ENCODE data around the gene AKAP1. TPM values are rescaled to one million over a fixed set of nuclear protein-coding genes. Genes with fewer than 3 reads are reported as not detected.

AKAP1 gene
- total RNA-seq, 2 experiments from 2014 or later = 39.5 to 43.2 TPM

DNA sequence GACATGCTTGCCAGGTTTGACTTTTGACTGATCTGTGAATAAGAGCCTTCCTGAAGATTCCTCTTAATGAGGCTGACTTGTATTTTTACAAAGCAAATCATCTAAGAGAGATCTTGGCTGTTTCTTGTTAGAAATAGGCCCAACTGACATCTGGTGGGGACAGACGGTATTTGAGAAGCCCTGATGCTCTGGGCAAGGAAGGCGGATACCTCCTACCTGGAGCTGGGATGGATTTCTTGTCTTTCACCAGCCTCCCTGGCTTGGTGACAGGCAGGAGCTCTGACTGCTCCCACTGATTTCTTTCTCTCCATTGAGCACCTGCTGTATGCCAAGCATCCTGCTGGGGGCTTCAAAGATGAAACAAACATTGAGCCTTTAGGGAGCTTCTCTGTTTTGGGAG lies 40.4 kb downstream of the AKAP1 start:
- H3K27me3 Mint-ChIP-seq = no peaks in the 10 kb centered on the region
- H3K36me3 Mint-ChIP-seq = peaks cover 11% of the 10 kb centered on the region
- no peaks in the 10 kb centered on the region for H3K9me3 Mint-ChIP-seq
- H3K4me1 Mint-ChIP-seq = peaks cover 3% of the 10 kb centered on the region
- no peak for DNase-seq
- no peak overlapping the region for H3K4me3 Mint-ChIP-seq
- H3K27ac Mint-ChIP-seq = no peak overlapping the region

DNA sequence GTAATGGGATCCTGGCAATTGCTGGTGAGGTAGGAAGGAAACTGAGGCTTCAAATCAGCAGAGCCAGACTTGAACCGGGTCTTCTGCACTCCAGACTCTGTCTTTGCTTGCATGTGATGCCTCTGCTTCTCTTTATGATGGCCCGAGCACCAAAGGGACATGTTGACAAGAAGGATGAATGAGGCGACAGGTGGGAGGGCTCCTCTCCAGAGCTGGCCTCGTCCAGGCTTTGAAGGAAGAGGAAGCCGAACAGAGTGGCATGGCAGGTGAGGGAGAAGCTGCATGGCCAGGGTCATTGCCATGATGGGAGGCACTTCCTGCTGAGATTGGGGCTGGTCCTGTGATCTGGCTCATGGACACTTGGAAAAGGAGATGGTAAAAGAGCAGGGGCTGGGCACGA lies 40.8 kb downstream of the AKAP1 start:
- Mint-ChIP-seq H3K27ac (no peak overlapping the region), H3K27me3 (no peaks in the 10 kb centered on the region), H3K4me1 (peaks cover 3% of the 10 kb centered on the region), H3K36me3 (peaks cover 9% of the 10 kb centered on the region), H3K4me3 (no peak overlapping the region), H3K9me3 (no peaks in the 10 kb centered on the region)
- DNase-seq = no peak

GRCh38 chr17:57130708-57131461 lies 45.8 kb downstream of the AKAP1 start:
- DNase-seq = peak; percentile 71
- Mint-ChIP-seq H3K4me1 (peaks cover 8% of the 10 kb centered on the region), H3K27ac (no peak overlapping the region), H3K4me3 (no peak overlapping the region), H3K9me3 (no peaks in the 10 kb centered on the region), H3K36me3 (peaks cover 2% of the 10 kb centered on the region), H3K27me3 (no peaks in the 10 kb centered on the region)

DNA sequence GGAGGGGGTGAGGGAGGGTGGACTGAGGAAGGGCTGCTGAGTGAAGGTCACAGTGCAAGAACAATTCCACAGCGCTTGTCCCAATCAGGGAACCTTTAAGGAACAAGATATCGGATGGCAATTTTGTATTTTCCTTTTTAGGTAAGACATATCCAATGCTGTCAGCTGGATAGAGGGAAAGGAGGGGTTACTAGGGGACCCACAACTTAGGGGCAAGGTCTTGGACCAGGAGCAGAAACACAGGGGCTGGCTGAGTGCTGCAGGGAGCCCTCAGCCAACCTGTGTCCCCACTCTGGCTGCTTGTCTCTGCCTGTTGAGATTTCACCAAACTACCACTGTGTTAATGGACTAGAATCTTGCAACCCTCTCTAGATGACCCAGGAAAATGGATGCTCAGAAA lies 47.6 kb downstream of the AKAP1 start:
- no peaks in the 10 kb centered on the region for H3K27me3 Mint-ChIP-seq

DNA sequence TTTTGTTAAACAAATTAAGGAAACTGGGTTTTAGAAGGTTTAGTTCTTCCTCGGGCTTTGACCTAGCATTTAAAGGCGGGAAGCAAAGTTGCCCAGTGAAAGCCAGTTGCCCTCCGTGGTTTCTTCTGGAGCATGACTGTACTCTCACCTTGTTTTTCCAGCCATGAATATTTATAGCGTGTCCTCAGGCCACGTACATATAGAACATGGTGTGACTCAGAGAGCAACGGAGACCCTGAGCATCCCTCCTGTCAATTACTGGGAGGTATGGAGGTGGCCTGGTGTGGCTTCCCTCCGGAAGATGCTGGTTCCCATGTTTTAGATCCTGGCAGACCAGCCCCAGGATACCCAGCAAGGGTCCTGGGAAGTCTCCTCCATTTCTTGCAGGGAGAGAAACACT lies 48.4 kb downstream of the AKAP1 start:
- Mint-ChIP-seq H3K4me3 (no peak overlapping the region), H3K27me3 (no peaks in the 10 kb centered on the region), H3K9me3 (no peaks in the 10 kb centered on the region), H3K4me1 (peaks cover 13% of the 10 kb centered on the region), H3K27ac (no peak overlapping the region), H3K36me3 (no peaks in the 10 kb centered on the region)
- DNase-seq = no peak

More for the DNA sequence above, 47.6 kb downstream of the AKAP1 start:
- Mint-ChIP-seq H3K4me3 (no peak overlapping the region), H3K4me1 (peaks cover 13% of the 10 kb centered on the region), H3K27ac (no peak overlapping the region), H3K9me3 (no peaks in the 10 kb centered on the region), H3K36me3 (no peaks in the 10 kb centered on the region)
- DNase-seq = no peak

DNA sequence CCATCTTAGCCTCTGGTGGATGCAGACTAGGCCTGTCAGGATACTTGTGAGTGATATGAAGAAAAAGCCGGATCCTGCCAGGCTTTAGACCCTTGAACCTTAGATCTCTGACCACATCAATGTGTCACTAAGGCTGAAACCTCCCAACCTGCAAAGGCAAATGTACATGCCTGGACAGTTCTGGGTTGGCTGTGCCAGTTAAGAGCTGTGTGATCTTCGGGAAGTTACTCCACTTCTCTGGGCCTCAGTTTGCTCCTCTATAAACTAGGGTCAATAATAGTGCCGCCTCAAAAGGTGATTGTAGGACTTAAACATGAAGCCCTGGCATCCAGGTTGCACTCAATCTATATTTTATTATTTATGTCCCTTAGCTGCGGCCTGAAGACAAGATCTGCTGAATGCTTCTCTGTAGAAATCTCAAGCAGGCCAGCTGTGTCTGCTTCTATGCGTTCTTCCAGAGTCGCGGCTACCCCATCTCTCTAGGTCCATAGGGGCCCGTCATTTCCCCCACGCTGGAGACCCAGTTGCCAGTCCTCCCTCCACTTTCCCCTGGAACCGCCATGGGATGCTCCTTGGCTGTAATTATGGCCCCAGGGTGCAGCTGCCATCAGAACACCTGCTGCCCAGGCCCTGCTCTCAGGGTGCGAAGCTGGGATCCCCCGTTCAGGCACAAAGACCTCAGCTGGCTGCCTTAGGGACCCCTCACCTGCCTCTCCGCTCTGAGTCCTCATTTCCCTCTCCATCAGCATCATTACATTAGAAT lies 50.2 kb downstream of the AKAP1 start:
- H3K36me3 Mint-ChIP-seq = no peaks in the 10 kb centered on the region
- H3K27me3 Mint-ChIP-seq = peaks cover 2% of the 10 kb centered on the region
- no peak overlapping the region for H3K27ac Mint-ChIP-seq

GRCh38 chr17:57135789-57136291 lies 50.8 kb downstream of the AKAP1 start:
- H3K4me3 Mint-ChIP-seq = no peak overlapping the region
- H3K4me1 Mint-ChIP-seq = peaks cover 13% of the 10 kb centered on the region
- H3K9me3 Mint-ChIP-seq = no peaks in the 10 kb centered on the region
- H3K27me3 Mint-ChIP-seq = peaks cover 2% of the 10 kb centered on the region
- DNase-seq = no peak
- no peaks in the 10 kb centered on the region for H3K36me3 Mint-ChIP-seq
- H3K27ac Mint-ChIP-seq = no peak overlapping the region

More for the DNA sequence above, 50.2 kb downstream of the AKAP1 start:
- Mint-ChIP-seq H3K4me1 (peaks cover 13% of the 10 kb centered on the region), H3K9me3 (no peaks in the 10 kb centered on the region), H3K4me3 (no peak overlapping the region)
- no peak for DNase-seq

- no peak for DNase-seq
- Mint-ChIP-seq H3K36me3 (no peaks in the 10 kb centered on the region), H3K4me1 (peaks cover 13% of the 10 kb centered on the region), H3K9me3 (no peaks in the 10 kb centered on the region), H3K27ac (no peak overlapping the region), H3K27me3 (peaks cover 2% of the 10 kb centered on the region), H3K4me3 (no peak overlapping the region)
These were observed 51.3 kb downstream of the AKAP1 start for GRCh38 chr17:57136355-57136754.

DNA sequence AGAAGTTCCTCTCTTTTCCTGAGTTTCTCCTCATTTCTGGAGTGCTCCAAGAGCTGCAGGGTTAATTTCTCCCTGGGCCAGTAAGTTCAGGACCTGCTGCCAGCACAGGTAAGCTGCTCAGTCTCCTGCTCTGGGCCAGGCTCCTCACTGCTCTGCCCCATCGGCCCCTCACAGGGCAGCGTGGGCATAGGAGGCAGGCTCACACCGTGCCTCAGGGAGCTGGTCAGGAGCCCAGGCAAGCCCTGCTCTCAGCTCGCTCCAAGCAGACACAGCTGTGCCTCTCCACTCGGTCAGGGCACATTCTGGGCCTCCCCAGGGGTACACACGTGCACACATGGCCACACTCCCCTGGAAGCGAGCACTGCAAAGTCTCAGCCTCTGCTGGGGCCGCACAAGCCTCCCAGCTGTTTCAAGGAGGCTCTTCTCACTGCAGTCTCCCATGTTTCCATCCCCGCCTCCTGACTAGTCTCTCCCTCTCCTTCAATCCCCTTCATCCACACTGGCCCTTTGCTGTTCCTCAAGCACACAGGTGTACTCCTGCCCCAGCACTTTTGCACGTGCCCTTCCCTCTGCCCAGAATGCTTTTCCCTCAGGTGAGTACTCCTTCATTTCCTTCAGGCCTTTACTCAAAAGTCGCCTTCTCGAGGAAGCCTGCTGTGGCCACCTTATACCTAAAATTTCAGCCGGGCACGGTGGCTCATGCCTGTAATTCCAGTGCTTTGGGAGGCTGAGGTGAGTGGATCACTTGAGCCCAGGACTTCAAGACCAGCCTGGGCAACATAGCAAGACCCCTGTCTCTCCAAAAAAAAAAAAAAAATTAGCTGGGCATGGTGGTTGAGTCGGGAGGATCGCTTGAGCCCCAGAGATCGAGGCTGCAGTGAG lies 53.2 kb downstream of the AKAP1 start:
- no peak overlapping the region for H3K27ac Mint-ChIP-seq
- H3K4me1 Mint-ChIP-seq = peaks cover 13% of the 10 kb centered on the region

GRCh38 chr17:57138956-57139576 lies 54.0 kb downstream of the AKAP1 start:
- no peak for DNase-seq

More for the DNA sequence above, 53.2 kb downstream of the AKAP1 start:
- Mint-ChIP-seq H3K4me3 (no peak overlapping the region), H3K9me3 (no peaks in the 10 kb centered on the region), H3K36me3 (no peaks in the 10 kb centered on the region), H3K27me3 (peaks cover 2% of the 10 kb centered on the region)
- no peak for DNase-seq

GRCh38 chr17:57140316-57140715 lies 55.3 kb downstream of the AKAP1 start:
- no peaks in the 10 kb centered on the region for H3K36me3 Mint-ChIP-seq
- no peak for DNase-seq
- H3K27me3 Mint-ChIP-seq = peaks cover 2% of the 10 kb centered on the region
- no peak overlapping the region for H3K4me3 Mint-ChIP-seq
- H3K9me3 Mint-ChIP-seq = no peaks in the 10 kb centered on the region
- peaks cover 13% of the 10 kb centered on the region for H3K4me1 Mint-ChIP-seq
- no peak overlapping the region for H3K27ac Mint-ChIP-seq

More at GRCh38 chr17:57138956-57139576, 54.0 kb downstream of the AKAP1 start:
- no peak overlapping the region for H3K4me3 Mint-ChIP-seq
- H3K36me3 Mint-ChIP-seq = no peaks in the 10 kb centered on the region
- H3K27ac Mint-ChIP-seq = no peak overlapping the region
- peaks cover 2% of the 10 kb centered on the region for H3K27me3 Mint-ChIP-seq
- H3K9me3 Mint-ChIP-seq = no peaks in the 10 kb centered on the region
- H3K4me1 Mint-ChIP-seq = peaks cover 13% of the 10 kb centered on the region

- Mint-ChIP-seq H3K9me3 (no peaks in the 10 kb centered on the region), H3K4me3 (no peak overlapping the region), H3K27me3 (peaks cover 2% of the 10 kb centered on the region), H3K27ac (no peak overlapping the region), H3K36me3 (no peaks in the 10 kb centered on the region), H3K4me1 (no peaks in the 10 kb centered on the region)
- no peak for DNase-seq
These were observed 57.9 kb downstream of the AKAP1 start for GRCh38 chr17:57142925-57143324.

DNA sequence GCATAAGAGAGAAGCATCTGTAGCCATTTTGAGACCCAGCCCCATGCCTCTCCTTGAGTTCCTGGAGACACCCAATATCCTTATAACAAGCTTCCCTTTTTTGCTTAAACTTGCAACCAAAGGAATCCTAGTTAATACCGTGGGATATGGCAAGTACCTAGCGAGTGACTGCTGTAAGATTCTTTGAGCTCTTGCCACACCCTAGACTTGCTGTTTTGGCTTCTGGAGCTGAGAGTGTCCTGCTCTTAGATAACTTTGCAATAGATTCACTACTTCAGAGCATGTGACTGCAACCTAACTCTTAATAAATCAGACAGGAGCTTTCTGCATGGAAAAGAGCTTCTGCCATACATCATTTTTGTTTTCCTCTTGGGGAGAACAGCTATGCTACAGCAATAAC lies 58.3 kb downstream of the AKAP1 start:
- peaks cover 2% of the 10 kb centered on the region for H3K27me3 Mint-ChIP-seq
- no peaks in the 10 kb centered on the region for H3K4me1 Mint-ChIP-seq
- DNase-seq = no peak
- H3K4me3 Mint-ChIP-seq = no peak overlapping the region
- H3K36me3 Mint-ChIP-seq = no peaks in the 10 kb centered on the region
- no peak overlapping the region for H3K27ac Mint-ChIP-seq
- H3K9me3 Mint-ChIP-seq = no peaks in the 10 kb centered on the region

DNA sequence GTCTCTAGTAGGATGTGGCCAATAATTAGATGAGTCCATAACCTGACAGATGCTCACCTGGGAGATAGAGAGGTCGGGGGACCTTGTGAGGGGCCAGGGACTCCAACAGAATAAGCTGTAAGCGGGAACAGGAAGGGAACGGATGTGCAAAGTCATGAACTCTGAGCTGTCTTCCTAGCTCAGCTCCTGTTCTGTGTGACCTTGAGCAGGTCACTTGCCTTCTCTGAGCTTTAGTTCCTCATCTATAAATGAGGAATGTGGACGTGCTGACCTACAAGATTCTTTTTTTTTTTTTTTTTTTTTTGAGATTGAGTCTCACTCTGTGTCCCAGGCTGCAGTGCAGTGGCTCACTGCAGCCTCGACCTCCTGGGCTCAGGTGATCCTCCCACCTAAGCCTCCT lies 58.9 kb downstream of the AKAP1 start:
- DNase-seq = no peak
- Mint-ChIP-seq H3K27ac (no peak overlapping the region), H3K4me1 (no peaks in the 10 kb centered on the region), H3K27me3 (peaks cover 2% of the 10 kb centered on the region), H3K9me3 (no peaks in the 10 kb centered on the region), H3K4me3 (no peak overlapping the region), H3K36me3 (no peaks in the 10 kb centered on the region)

Measured in activated naive CD8-positive, alpha-beta T cell treated with anti-CD3 and anti-CD28 coated beads for 36 hours (primary cell).